ENCODE measurements around the gene DPP6.

DPP6 gene

GRCh38 chr7:154709840-154710520, 657.8 kb downstream of the DPP6 start:
- DNase-seq (ENCODE audit: low spot score), result no peak

DNA sequence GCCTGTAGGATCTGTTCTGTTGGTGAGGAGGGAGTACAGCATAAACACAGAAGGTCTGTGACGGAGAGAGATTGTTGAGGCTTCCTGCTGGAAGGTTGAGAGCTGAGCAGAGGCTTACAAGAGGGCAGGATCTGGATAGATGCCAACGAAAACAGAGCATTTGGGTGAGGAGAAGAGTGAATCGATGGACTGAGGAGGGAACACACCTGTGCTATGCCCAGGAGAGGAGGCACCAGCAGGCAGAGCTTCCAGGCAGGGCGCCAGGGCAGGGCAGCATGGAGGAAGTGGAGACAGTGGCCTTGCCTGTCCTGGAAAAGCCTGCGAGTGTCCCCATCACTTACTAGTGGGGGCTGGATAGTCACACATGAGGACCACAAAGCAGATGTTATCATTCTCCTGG, 667.8 kb downstream of the DPP6 start:
- DNase-seq (ENCODE audit: low spot score), result no peak

DNA sequence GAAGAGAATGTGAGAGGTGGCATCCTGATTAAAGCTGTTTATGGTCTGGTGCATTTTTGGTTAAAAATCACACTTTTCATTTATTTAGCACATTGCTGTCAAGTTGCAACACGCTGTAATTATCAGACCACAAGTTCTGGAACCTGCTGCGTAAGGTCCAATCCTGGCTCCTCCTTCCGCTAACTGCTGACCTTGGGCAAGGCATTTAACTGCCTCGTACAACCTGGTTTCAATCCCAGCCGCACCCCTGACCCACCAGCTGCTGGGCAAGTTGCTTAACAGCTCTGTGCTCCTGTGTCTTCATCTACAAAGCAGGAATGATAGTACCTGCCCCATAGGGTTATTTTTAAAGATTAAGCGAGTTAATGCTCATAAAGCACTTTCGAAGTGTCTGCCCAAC, 668.9 kb downstream of the DPP6 start:
- DNase-seq (ENCODE audit: low spot score), result no peak

GRCh38 chr7:154726368-154726767, 674.2 kb downstream of the DPP6 start:
- DNase-seq (ENCODE audit: low spot score), result no peak

DNA sequence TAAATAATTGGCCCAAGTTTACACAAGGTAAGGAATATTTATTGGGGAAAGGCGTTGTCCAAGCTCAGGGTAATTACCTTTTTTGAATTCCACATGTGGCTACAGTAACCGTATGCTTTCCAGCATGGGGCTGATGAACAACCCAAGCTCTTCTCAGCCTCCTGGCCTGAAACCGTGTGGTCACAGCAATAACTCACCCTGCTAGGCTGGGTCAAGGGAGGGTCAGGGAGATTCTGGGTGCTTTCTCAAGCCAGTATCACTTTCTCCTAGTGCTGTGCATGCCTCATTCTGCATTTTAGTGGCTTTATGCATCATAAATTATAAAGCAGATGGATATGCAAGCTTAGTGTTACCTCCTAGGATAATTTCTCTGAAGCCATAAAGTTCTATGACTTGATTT, 676.9 kb downstream of the DPP6 start:
- DNase-seq (ENCODE audit: low spot score), result no peak

DNA sequence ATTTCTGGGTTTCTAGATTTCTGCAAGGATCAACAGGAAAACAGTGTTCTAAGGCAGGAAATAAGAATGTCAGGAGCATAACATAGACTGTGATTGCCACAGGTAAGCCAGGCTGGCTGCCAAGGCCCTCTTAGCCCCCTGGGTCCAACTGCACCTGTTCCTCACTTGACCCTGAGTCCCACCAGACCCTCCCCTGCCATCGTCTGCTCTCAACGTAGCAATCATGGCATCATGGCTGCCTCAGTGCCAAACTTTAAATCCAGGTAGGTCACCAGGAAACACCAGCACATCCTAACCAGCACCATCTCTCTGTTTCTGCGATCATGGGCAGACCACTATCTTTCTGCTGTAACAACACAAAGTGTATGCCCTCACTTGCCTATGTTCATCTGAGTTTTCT, 683.6 kb downstream of the DPP6 start:
- no peak for DNase-seq (ENCODE audit: low spot score)

GRCh38 chr7:154736389-154736788, 684.2 kb downstream of the DPP6 start:
- no peak for DNase-seq (ENCODE audit: low spot score)

- DNase-seq (ENCODE audit: low spot score), result no peak
Observed at GRCh38 chr7:154738216-154738615, 686.0 kb downstream of the DPP6 start.

GRCh38 chr7:154741131-154741530, 688.9 kb downstream of the DPP6 start:
- no peak for DNase-seq (ENCODE audit: low spot score)

DNA sequence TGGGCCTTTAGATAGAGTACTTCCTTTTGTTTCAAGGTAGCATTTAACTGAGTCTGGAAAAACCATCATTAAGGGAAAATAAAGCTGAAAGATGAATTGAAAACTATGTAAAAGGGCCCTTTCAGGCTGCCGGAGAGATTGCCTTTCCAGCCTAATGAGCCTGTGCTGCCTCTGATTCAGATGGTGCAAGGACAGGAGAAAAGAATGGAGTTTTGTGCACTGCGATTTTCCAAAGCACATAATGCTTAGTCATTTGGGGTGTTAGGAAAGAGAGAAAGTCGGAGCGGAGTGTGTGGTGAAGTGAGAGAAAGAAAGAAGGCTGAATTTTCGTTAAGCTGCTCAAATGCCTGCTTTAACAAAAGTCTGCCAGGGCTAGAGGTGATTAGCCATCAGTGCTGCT, 691.0 kb downstream of the DPP6 start:
- DNase-seq (ENCODE audit: low spot score), result no peak

GRCh38 chr7:154744256-154744860, 692.2 kb downstream of the DPP6 start:
- no peak for DNase-seq (ENCODE audit: low spot score)

DNA sequence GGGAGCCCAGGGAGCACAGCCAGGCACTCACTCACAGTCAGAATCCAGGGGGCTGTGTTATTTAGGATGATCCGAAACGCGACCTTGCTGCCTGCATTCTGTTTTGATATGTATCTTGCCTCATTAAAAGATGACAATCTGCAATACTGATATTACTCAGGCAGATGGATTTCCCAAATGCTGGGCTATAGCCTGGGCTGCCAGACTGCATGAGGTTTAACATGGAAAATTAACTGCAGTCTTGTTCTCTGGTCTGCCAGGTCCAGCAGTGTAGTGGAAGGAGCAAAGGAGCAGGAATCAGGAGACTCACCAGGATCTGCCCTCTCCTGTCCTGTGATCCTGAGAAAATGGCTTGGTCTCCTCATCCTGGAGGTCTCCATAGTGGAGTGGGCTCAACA, 692.7 kb downstream of the DPP6 start:
- no peak for DNase-seq (ENCODE audit: low spot score)

DNA sequence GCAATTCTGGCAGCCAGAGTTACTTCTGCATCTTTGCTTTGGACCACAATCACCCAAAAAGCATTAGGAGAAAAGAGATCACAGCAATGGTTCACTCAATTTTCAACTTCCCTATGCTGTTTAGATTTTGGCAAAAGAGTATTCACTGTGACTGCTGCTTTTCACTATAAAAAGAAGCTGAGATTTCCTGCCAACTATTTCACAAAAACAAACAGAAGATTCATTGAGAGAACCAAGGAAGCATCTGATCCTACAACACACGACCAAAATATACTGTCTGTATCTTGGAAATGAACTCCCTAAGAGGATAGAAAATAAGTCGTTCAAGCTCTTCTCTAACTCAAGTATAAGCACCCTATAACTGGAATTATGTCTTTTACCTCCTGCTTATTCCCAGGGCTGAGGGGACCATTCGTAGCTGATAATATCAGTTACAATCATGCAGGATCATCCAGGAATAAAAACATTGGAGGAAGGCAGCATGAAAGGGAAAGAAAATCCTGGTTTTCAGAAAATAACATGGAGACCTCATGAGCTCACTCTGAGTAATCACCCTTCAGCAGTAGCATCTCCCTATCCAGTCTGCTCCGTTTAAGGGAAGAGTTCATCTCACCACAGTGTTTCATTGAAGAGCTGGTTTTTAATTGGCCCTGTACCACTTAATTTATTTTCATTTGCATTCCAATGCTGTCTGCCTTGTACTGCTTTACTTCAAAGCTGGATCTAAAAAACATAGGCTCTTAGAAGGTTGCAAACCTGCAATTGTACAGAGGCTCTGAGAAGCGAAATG, 694.6 kb downstream of the DPP6 start:
- no peak for DNase-seq (ENCODE audit: low spot score)

DNA sequence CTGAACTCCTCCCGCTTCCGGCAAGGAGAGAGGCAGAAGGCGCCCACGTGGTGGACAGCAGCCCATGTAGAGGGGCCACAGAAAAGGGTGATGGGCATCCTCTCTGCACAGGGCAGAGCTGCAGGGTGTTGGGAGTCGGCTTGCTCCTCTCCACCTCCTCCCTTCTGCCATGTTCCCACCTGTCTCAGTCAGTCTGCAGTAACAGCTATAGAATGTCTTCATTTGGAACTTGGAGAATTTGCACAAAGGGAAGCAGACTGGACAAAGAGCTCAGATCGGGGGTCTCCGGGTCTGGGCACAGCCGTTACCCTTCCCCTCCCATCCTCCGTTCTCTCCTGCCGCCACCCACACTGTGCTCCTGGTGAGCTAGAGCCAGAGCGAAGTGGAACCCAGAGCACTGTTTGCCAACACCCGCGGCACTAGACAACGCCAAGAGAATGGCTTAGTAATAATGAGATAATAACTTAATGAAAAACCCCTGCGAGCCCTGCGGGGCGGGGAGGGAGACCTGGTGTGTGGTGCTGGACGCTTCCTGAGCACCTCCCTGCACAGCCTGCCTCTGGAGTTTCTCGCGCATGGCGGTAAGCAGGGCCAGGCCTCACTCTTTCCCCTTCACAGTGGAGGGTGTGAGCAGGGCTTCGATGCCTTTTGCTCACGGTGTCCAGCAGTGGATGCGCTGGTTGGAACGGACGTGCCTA, 696.0 kb downstream of the DPP6 start:
- no peak for DNase-seq (ENCODE audit: low spot score)

DNA sequence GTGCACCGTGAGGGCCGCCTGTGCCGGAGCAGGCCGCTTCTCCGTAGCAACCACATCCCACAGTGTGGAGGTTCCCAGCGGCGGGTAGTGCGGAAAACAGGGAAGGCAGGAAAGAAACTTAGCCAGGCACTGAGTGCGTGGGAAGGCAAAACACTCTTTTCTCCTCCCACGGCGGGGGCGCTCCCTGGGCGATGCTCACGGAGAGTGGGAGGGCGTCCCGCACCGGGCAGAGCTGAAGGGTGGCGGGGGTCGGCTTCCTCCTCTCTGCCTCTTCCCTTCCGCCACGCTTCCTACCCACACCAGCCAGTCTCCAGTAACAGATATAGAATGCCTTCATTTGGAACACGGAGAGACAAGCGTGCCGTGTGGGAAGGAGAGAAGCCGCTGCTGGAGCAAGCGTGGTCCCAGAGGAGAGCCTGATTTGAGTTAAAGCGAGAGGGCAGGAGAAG, 698.2 kb downstream of the DPP6 start:
- no peak for DNase-seq (ENCODE audit: low spot score)

DNA sequence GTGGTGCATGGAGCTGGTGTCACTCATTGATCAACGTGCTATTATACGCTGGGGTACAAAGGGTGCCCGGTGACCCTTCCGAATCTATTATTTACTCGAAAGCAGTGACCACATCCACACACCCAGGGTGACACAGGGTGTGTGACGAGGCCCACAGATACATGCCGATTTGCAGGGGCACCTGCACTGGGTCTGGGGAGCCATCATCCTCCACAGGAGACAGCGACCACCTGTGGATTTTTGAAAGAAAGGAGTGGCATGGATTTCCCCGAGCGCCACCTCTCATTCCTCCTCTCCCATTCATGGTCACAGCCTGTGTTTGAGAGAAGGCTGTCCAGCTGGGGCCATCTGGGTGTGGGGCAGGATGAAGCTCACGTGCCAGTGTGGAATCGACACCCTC, 701.0 kb downstream of the DPP6 start:
- DNase-seq (ENCODE audit: low spot score), result peak; percentile 47

DNA sequence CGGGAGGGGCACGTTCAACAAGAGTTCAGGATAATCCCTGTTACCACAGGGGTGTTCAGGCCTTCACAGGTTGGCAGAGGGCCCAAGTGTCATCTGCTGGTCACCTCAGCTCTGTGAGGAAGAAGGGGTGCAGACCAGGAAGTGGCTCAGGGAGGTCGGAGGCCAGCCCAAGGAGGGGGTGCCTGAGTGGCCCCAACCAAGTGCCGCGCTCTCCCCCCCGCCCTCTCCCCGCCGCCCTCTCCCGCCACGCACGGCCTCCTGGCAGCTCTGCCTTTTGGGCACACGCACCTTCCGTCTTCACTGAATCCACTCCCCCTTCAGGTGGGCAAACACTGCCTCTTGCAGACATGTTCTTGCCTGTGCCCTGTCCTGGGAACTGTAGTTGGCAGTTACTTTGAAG, 705.6 kb downstream of the DPP6 start:
- no peak for DNase-seq (ENCODE audit: low spot score)

DNA sequence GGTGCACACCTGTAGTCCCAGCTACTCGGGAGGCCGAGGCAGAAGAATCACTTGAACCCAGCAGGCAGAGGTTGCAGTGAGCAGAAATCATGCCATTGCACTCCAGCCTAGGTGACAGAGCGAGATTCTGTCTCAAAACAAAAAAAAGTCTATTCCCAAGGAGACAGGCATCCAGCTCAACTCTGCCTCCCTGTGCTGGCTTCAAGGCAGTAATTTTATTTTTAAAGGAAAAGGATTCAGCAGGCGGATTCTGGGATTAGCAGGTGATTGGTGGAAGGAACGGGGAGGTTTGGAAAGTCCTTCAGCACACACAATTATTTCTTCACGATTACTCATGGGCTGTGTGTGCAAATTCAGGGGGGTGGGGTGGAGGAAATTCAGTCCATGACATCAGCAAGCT, 707.8 kb downstream of the DPP6 start:
- DNase-seq (ENCODE audit: low spot score), result no peak

GRCh38 chr7:154765118-154765517, 712.9 kb downstream of the DPP6 start:
- no peak for DNase-seq (ENCODE audit: low spot score)

- no peak for DNase-seq (ENCODE audit: low spot score)
Observed at GRCh38 chr7:154767142-154767541, 714.9 kb downstream of the DPP6 start.

- DNase-seq (ENCODE audit: low spot score), result no peak
Observed at GRCh38 chr7:154767821-154768415, 715.7 kb downstream of the DPP6 start.

DNA sequence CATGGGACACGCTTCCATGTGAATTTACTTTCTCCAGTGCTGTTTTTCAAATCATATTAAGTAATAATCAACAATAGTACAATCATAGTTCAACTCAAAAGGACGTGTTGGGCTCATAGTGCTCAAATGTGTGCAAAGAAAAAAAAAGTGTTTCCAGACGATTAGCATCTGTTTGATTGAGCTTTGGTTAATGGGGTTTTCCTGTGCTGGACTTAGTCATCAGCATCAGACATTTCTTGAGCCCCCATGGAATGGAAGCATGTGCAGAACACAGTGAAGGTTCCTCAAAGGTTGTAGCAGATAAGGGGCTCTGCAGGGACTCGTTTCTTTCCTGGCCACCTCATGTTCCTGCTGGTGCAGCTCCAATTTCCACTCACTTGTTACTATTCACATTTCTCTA, 716.8 kb downstream of the DPP6 start:
- DNase-seq (ENCODE audit: low spot score), result no peak

All from left forelimb (tissue), 1 donor.